Raji (cell line): ENCODE results near the gene ARHGEF4.

Experiments used
- POLR2A ChIP-seq: IDR thresholded peaks from 2 replicates; pipeline ENCODE4 v1.6.1; 2011; ENCODE audit warnings: low read depth, low read length, control low read depth; ENCODE audit not compliant: insufficient read depth

ARHGEF4 gene

GRCh38 chr2:131005216-131005935, 168.7 kb downstream of the ARHGEF4 start:
- TF ChIP-seq POLR2A = no peak

- no peak for TF ChIP-seq POLR2A
Measured at GRCh38 chr2:131006561-131006960, 169.8 kb downstream of the ARHGEF4 start.

- TF ChIP-seq POLR2A = no peak
Measured at GRCh38 chr2:131008967-131009366, 172.3 kb downstream of the ARHGEF4 start.

- TF ChIP-seq POLR2A = no peak
Measured at GRCh38 chr2:131009713-131010475, 173.2 kb downstream of the ARHGEF4 start.

- TF ChIP-seq POLR2A = no peak
Measured at GRCh38 chr2:131010566-131010965, 173.9 kb downstream of the ARHGEF4 start.

GRCh38 chr2:131011486-131011885, 174.8 kb downstream of the ARHGEF4 start:
- no peak for TF ChIP-seq POLR2A

GRCh38 chr2:131014141-131014540, 177.4 kb downstream of the ARHGEF4 start:
- no peak for TF ChIP-seq POLR2A

GRCh38 chr2:131015764-131016163, 179.1 kb downstream of the ARHGEF4 start:
- TF ChIP-seq POLR2A = no peak

GRCh38 chr2:131016826-131017741, 180.4 kb downstream of the ARHGEF4 start:
- TF ChIP-seq POLR2A = no peak

GRCh38 chr2:131022731-131023130, 186.0 kb downstream of the ARHGEF4 start:
- no peak for TF ChIP-seq POLR2A

- TF ChIP-seq POLR2A = no peak
Measured at GRCh38 chr2:131023758-131024157, 187.0 kb downstream of the ARHGEF4 start.

- TF ChIP-seq POLR2A = no peak
Measured at GRCh38 chr2:131026919-131027318, 190.2 kb downstream of the ARHGEF4 start.

GRCh38 chr2:131027566-131028528, 191.1 kb downstream of the ARHGEF4 start:
- TF ChIP-seq POLR2A = no peak

- TF ChIP-seq POLR2A = no peak
Measured at GRCh38 chr2:131029812-131030211, 193.1 kb downstream of the ARHGEF4 start.

- no peak for TF ChIP-seq POLR2A
Measured at GRCh38 chr2:131030478-131030971, 193.8 kb downstream of the ARHGEF4 start.

- TF ChIP-seq POLR2A = no peak
Measured at GRCh38 chr2:131031431-131031841, 194.7 kb downstream of the ARHGEF4 start.
